ENCODE data around the gene CXADR.

The CXADR gene

GRCh38 chr21:17612565-17613241, 99.9 kb downstream of the CXADR start, which contains the start of gene BTG3:
Gene BTG3, minus strand, starts transcription at chr21:17612901. Its CDS starts 3,757 bp downstream, at chr21:17609144.
- no peak for TF ChIP-seq CTCF (conservative IDR thresholded peaks at IDR 0.05; ENCODE audit: low read depth, low read length)
- H3K4me3 ChIP-seq (ENCODE audit: low read length), result peak within 1 kb of the TSS; percentile 88
- DNase-seq (ENCODE audit: low read depth), result peak; percentile 22

- no peak for DNase-seq (ENCODE audit: low read depth)
- peak overlapping the region; percentile 88 for H3K4me3 ChIP-seq (ENCODE audit: low read length)
- TF ChIP-seq CTCF (conservative IDR thresholded peaks at IDR 0.05; ENCODE audit: low read depth, low read length), result no peak
Observed at GRCh38 chr21:17613242-17613676, 100.4 kb downstream of the CXADR start.

GRCh38 chr21:17616831-17617230, 104.0 kb downstream of the CXADR start:
- H3K4me3 ChIP-seq (ENCODE audit: low read length), result no peak overlapping the region
- TF ChIP-seq CTCF (conservative IDR thresholded peaks at IDR 0.05; ENCODE audit: low read depth, low read length), result no peak
- DNase-seq (ENCODE audit: low read depth), result no peak

GRCh38 chr21:17622018-17622417, 109.2 kb downstream of the CXADR start:
- H3K4me3 ChIP-seq (ENCODE audit: low read length), result no peak overlapping the region
- no peak for DNase-seq (ENCODE audit: low read depth)
- no peak for TF ChIP-seq CTCF (conservative IDR thresholded peaks at IDR 0.05; ENCODE audit: low read depth, low read length)

GRCh38 chr21:17631195-17631594, 118.4 kb downstream of the CXADR start:
- H3K4me3 ChIP-seq (ENCODE audit: low read length), result no peak overlapping the region
- no peak for DNase-seq (ENCODE audit: low read depth)
- no peak for TF ChIP-seq CTCF (conservative IDR thresholded peaks at IDR 0.05; ENCODE audit: low read depth, low read length)

GRCh38 chr21:17636711-17637110, 123.9 kb downstream of the CXADR start:
- no peak for DNase-seq (ENCODE audit: low read depth)
- TF ChIP-seq CTCF (conservative IDR thresholded peaks at IDR 0.05; ENCODE audit: low read depth, low read length), result no peak
- no peak overlapping the region for H3K4me3 ChIP-seq (ENCODE audit: low read length)

GRCh38 chr21:17640821-17641220, 128.0 kb downstream of the CXADR start:
- TF ChIP-seq CTCF (conservative IDR thresholded peaks at IDR 0.05; ENCODE audit: low read depth, low read length), result no peak
- no peak for DNase-seq (ENCODE audit: low read depth)
- H3K4me3 ChIP-seq (ENCODE audit: low read length), result no peak overlapping the region
